Neuronal stem cell (in vitro differentiated cells): ENCODE results near the gene MAGEH1.
"Not testable (repeated sequence)": the region's sequence is repeated elsewhere in the genome, so short reads cannot be mapped to it uniquely, and the experiment has no call there.

Experiments used
- DNase-seq: peaks from one replicate; pipeline ENCODE4 v3.0.0-alpha.2; 2013; ENCODE audit warnings: low spot score
- H2AFZ ChIP-seq: one replicate; pipeline ENCODE4 v1.6.1; 2013; ENCODE audit warnings: mild to moderate bottlenecking, low read length, inconsistent platforms
- H2AK5ac ChIP-seq: 2 replicates; pipeline ENCODE4 v1.6.1; 2013; ENCODE audit warnings: low read depth, mild to moderate bottlenecking, inconsistent platforms, low read length, moderate library complexity, mixed read lengths
- H2BK120ac ChIP-seq: 2 replicates; pipeline ENCODE4 v1.6.1; 2013; ENCODE audit warnings: low read depth, mild to moderate bottlenecking, inconsistent platforms, low read length, moderate library complexity, mixed read lengths
- H2BK12ac ChIP-seq: one replicate; pipeline ENCODE4 v1.6.1; 2013; ENCODE audit warnings: low read length, inconsistent platforms
- H2BK15ac ChIP-seq: 2 replicates; pipeline ENCODE4 v1.6.1; 2013; ENCODE audit warnings: mild to moderate bottlenecking, low read length, inconsistent platforms, mixed read lengths
- H2BK5ac ChIP-seq: one replicate; pipeline ENCODE4 v1.6.1; 2013; ENCODE audit warnings: inconsistent platforms, mild to moderate bottlenecking, low read length, moderate library complexity
- H3K14ac ChIP-seq: one replicate; pipeline ENCODE4 v1.6.1; 2013; ENCODE audit warnings: low read length, inconsistent platforms
- H3K18ac ChIP-seq: 2 replicates; pipeline ENCODE4 v1.6.1; 2013; ENCODE audit warnings: low read length, inconsistent platforms
- H3K23ac ChIP-seq: 2 replicates; pipeline ENCODE4 v1.6.1; 2013; ENCODE audit warnings: low read depth, mild to moderate bottlenecking, mixed read lengths, low read length, inconsistent platforms; ENCODE audit not compliant: poor library complexity
- H3K27ac ChIP-seq: replicated peaks from 3 replicates; pipeline ENCODE4 v1.5.1; 2013; ENCODE audit warnings: low read length, inconsistent platforms
- H3K27me3 ChIP-seq, 3 experiments: 2 replicates each; pipeline ENCODE4 v1.6.1; 2013; ENCODE audit warnings: low read length in 3 of 3, mild to moderate bottlenecking in 2 of 3, inconsistent platforms in 1 of 3, low read depth in 1 of 3, mixed read lengths in 1 of 3, moderate library complexity in 1 of 3; ENCODE audit not compliant: control insufficient read depth in 3 of 3, insufficient read depth in 3 of 3
- H3K36me3 ChIP-seq, 2 donors: replicated peaks in 1 of 2; 2 replicates each; pipeline ENCODE4 v1.6.1; 2013; ENCODE audit warnings: low read length in 2 of 2; ENCODE audit not compliant: control insufficient read depth in 2 of 2, insufficient read depth in 2 of 2
- H3K4ac ChIP-seq: 2 replicates; pipeline ENCODE4 v1.6.1; 2013; ENCODE audit warnings: inconsistent platforms, mild to moderate bottlenecking, low read length, moderate library complexity
- H3K4me1 ChIP-seq, 2 donors: 1 replicate in 1 of 2; 2 replicates in 1 of 2; pipeline ENCODE4 v1.6.1; 2013; ENCODE audit warnings: low read length in 2 of 2, low read depth in 1 of 2; ENCODE audit not compliant: control insufficient read depth in 2 of 2, insufficient read depth in 1 of 2
- H3K4me2 ChIP-seq: one replicate; pipeline ENCODE4 v1.6.1; 2013; ENCODE audit warnings: mild to moderate bottlenecking, low read length, inconsistent platforms; ENCODE audit not compliant: insufficient read depth, poor library complexity, severe bottlenecking
- H3K4me3 ChIP-seq, 2 donors: 2 replicates each; pipeline ENCODE4 v1.5.1; 2013; ENCODE audit warnings: low read length in 2 of 2, mild to moderate bottlenecking in 2 of 2, inconsistent platforms in 1 of 2, moderate library complexity in 1 of 2
- H3K79me1 ChIP-seq: one replicate; pipeline ENCODE4 v1.6.1; 2013; ENCODE audit warnings: low read depth, mild to moderate bottlenecking, inconsistent platforms, low read length, moderate library complexity
- H3K9ac ChIP-seq: one replicate; pipeline ENCODE4 v1.6.1; 2013; ENCODE audit warnings: mild to moderate bottlenecking, low read depth, low read length, inconsistent platforms; ENCODE audit not compliant: poor library complexity
- H3K9me3 ChIP-seq, 2 donors: replicated peaks in 1 of 2; 2 replicates each; pipeline versions ENCODE3 to v1.6.1; 2013; ENCODE audit warnings: low read length in 2 of 2, mild to moderate bottlenecking in 2 of 2, inconsistent platforms in 1 of 2, low read depth in 1 of 2, mixed read lengths in 1 of 2, moderate library complexity in 1 of 2; ENCODE audit not compliant: control insufficient read depth in 2 of 2, insufficient read depth in 1 of 2
- H4K8ac ChIP-seq: one replicate; pipeline ENCODE4 v1.6.1; 2013; ENCODE audit warnings: low read depth, mild to moderate bottlenecking, inconsistent platforms, low read length, moderate library complexity
- H4K91ac ChIP-seq: one replicate; pipeline ENCODE4 v1.6.1; 2013; ENCODE audit warnings: low read length, low read depth, mild to moderate bottlenecking, inconsistent platforms; ENCODE audit not compliant: poor library complexity
- WGBS, 2 donors: extraction: QIAGEN DNeasy Blood & Tissue Kit; methylation state at CpG; one replicate each; pipeline ENCODE4 v1.1.7; 2013; ENCODE audit warnings: missing lambda C conversion rate in 2 of 2, mixed read lengths in 1 of 2; ENCODE audit not compliant: insufficient read length in 2 of 2, insufficient replicate concordance in 1 of 2; ENCODE audit errors: extremely low coverage in 2 of 2; 5-methylcytosine and 5-hydroxymethylcytosine counted together

MAGEH1 gene

DNA sequence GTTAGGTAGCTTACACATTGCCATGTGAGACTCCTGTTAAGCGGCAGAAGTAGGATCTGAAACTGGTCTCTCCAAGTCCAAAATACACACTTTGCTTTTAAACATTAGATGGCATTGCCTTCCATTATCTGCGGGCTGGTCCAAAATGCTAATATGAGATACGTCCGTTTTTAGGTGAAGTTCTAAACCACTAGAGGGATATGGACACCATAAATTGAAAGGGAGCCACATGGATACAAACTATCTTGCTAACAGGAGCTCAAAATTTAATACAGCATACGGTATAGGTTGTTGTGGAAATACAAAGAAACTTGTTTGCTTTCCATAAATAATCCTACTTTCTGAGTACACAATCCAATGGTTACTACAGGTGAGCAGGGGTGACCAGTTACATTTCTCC is 13.9 kb downstream of the MAGEH1 start:
- not testable (repeated sequence) for H3K27me3 ChIP-seq, H3K4ac ChIP-seq, H2BK5ac ChIP-seq, H2AK5ac ChIP-seq, H3K9ac ChIP-seq, H3K9me3 ChIP-seq, H3K4me2 ChIP-seq, H4K8ac ChIP-seq, H3K4me1 ChIP-seq, H3K23ac ChIP-seq, H2BK120ac ChIP-seq, H3K79me1 ChIP-seq, H3K36me3 ChIP-seq, H4K91ac ChIP-seq, H3K27ac ChIP-seq, H3K4me3 ChIP-seq, DNase-seq, H2BK12ac ChIP-seq, H2BK15ac ChIP-seq, H2AFZ ChIP-seq, H3K18ac ChIP-seq, H3K14ac ChIP-seq
- WGBS, 2 donors: no CpG with 5 or more reads among the region's 5 CpGs

DNA sequence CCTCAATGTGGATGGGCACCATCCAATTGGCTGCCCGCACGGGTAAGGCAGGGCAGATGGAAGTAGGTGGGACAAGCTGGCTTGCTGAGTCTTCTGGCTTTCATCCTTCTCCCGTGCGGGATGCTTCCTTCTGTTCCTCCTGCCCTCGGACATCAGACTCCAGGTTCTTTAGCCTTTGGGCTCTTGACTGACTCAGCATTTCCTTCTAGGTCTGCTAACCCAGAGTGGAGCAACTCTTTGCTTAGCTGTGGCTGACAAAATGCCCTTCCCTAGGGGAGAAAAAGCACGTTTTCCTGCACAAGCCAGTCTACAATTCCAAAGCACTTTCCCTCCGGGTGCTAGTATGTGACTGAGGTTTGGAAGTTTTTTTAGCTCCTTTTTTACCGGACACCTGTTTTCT is 28.0 kb downstream of the MAGEH1 start:
- not testable (repeated sequence) for H3K18ac ChIP-seq, H3K27ac ChIP-seq, H2BK120ac ChIP-seq, H3K23ac ChIP-seq, H3K9me3 ChIP-seq, H2BK12ac ChIP-seq, H3K4me3 ChIP-seq, H4K91ac ChIP-seq, H3K4me1 ChIP-seq, H3K36me3 ChIP-seq, H2AFZ ChIP-seq, DNase-seq, H2AK5ac ChIP-seq, H2BK15ac ChIP-seq, H3K79me1 ChIP-seq, H3K14ac ChIP-seq, H2BK5ac ChIP-seq, H3K4me2 ChIP-seq, H4K8ac ChIP-seq, H3K27me3 ChIP-seq, H3K9ac ChIP-seq, H3K4ac ChIP-seq
- WGBS, 2 donors: no CpG with 5 or more reads among the region's 8 CpGs

GRCh38 chrX:55480390-55481062 is 28.6 kb downstream of the MAGEH1 start:
- H4K8ac ChIP-seq: no peak overlapping the region
- no peak overlapping the region for H4K91ac ChIP-seq
- H3K23ac ChIP-seq: no peak overlapping the region
- H3K4me3 ChIP-seq: no peak overlapping the region
- no peak overlapping the region for H2AK5ac ChIP-seq
- H3K36me3 ChIP-seq: no peaks in the 10 kb centered on the region
- no peaks in the 10 kb centered on the region for H3K27me3 ChIP-seq
- no peak overlapping the region for H2BK5ac ChIP-seq
- no peak overlapping the region for H3K9ac ChIP-seq
- H2BK12ac ChIP-seq: no peak overlapping the region
- no peak overlapping the region for H3K18ac ChIP-seq
- H3K4ac ChIP-seq: no peak overlapping the region
- H3K79me1 ChIP-seq: no peaks in the 10 kb centered on the region
- no peak overlapping the region for H2AFZ ChIP-seq
- WGBS, 2 donors: no CpG with 5 or more reads among the region's 3 CpGs
- H3K14ac ChIP-seq: no peak overlapping the region
- no peaks in the 10 kb centered on the region for H3K4me1 ChIP-seq
- H2BK15ac ChIP-seq: no peak overlapping the region
- DNase-seq: no peak
- no peak overlapping the region for H3K4me2 ChIP-seq
- no peak overlapping the region for H3K27ac ChIP-seq
- no peak overlapping the region for H2BK120ac ChIP-seq
- no peaks in the 10 kb centered on the region for H3K9me3 ChIP-seq

DNA sequence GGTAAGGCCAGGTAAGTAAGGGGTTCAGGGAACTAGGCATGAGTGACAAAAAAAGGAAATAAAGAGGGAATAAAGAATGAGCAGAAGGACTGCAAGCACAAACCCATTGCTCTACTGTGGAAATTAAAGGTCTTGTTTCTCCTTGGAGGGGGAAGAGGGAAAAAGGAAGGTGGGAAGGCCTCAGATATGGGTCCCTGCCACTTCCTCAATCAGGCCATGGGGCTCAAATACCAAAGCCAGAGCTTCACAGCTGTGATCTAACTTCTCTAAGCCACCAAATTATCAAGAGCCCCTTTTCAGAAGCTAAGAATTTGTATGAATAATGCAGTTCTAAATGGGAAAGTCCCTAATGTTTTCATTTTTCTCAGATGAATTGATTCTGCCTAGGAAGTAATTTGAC is 33.0 kb downstream of the MAGEH1 start:
- DNase-seq: no peak
- Histone ChIP-seq H3K27ac (no peak overlapping the region), H3K23ac (no peak overlapping the region), H2BK15ac (no peak overlapping the region), H2BK12ac (no peak overlapping the region), H3K4me2 (no peak overlapping the region), H4K8ac (no peak overlapping the region), H2BK120ac (no peak overlapping the region), H3K79me1 (no peaks in the 10 kb centered on the region), H2BK5ac (no peak overlapping the region), H2AFZ (no peak overlapping the region), H3K4ac (no peak overlapping the region), H3K18ac (no peak overlapping the region), H4K91ac (no peak overlapping the region), H3K4me3 (no peak overlapping the region), H3K9me3 (no peaks in the 10 kb centered on the region), H3K36me3 (peaks cover 0 to 4% of the 10 kb centered on the region in 2 donors), H3K27me3 (no peaks in the 10 kb centered on the region), H2AK5ac (no peak overlapping the region), H3K9ac (no peak overlapping the region), H3K4me1 (peaks cover 0 to 2% of the 10 kb centered on the region in 2 donors), H3K14ac (no peak overlapping the region)
